AG04449 (cell line): ENCODE data around the gene ACSL1.

Experiments
- CTCF ChIA-PET: fragments of 350-600 bp; formaldehyde crosslinking; extraction: SDS; loops from one replicate; lab custom pipeline; 2021; ENCODE audit warnings: antibody characterized with exemption; lab: Yijun Ruan, JAX
- POLR2A ChIA-PET: fragments of 400-600, 350-600 bp; formaldehyde crosslinking; extraction: SDS; loops from one replicate; lab custom pipeline; 2020; ENCODE audit warnings: antibody characterized with exemption, inconsistent platforms; lab: Yijun Ruan, JAX
- DNase-seq: peaks from one replicate; pipeline ENCODE4 v3.0.0-alpha.2; 2010; ENCODE audit warnings: low read depth, low spot score
- H3K4me3 ChIP-seq: 2 replicates; pipeline ENCODE4 v1.5.1; 2011; ENCODE audit warnings: low read depth, mild to moderate bottlenecking, control low read depth, low read length
- CTCF ChIP-seq: IDR thresholded peaks from one replicate; pipeline ENCODE4 v1.5.1; 2011; ENCODE audit warnings: mild to moderate bottlenecking, moderate library complexity, low read length, control low read depth, inconsistent platforms; ENCODE audit not compliant: insufficient read depth; ENCODE audit errors: missing control alignments

Gene ACSL1

GRCh38 chr4:184793735-184794355, 31.9 kb downstream of the ACSL1 start:
- no peak overlapping the region for H3K4me3 ChIP-seq
- no peak for TF ChIP-seq CTCF
- ChIA-PET CTCF (interaction anchor here (1.2 to 1.8 kb wide), 2 partner anchors 21 to 48 kb away, joined by 4 to 5 read pairs; no protein-coding TSS in a partner anchor), POLR2A (interaction anchor here (1.0 kb wide), 1 partner anchor 60 kb away, joined by 3 read pairs; the partner anchor contains the start of gene CENPU)
- DNase-seq = no peak

- DNase-seq = peak; percentile 84
- TF ChIP-seq CTCF = no peak
- H3K4me3 ChIP-seq = no peak overlapping the region
- CTCF ChIA-PET = interaction anchor here (1.2 to 1.8 kb wide), 2 partner anchors 22 to 47 kb away, joined by 4 to 5 read pairs; no protein-coding TSS in a partner anchor
- POLR2A ChIA-PET = interaction anchor here (0.6 to 1.0 kb wide), 3 partner anchors 20 to 59 kb away, joined by 3 read pairs; partner anchors contain the start of gene CENPU
These were observed 32.7 kb downstream of the ACSL1 start for GRCh38 chr4:184792950-184793555.

GRCh38 chr4:184792334-184792733, 33.4 kb downstream of the ACSL1 start:
- no peak for DNase-seq
- POLR2A ChIA-PET = interaction anchor here (0.6 to 0.7 kb wide), 2 partner anchors 21 to 53 kb away, joined by 3 read pairs; no protein-coding TSS in a partner anchor

GRCh38 chr4:184790826-184791225, 34.9 kb downstream of the ACSL1 start:
- ChIA-PET POLR2A (no interaction called here), CTCF (no interaction called here)
- no peak overlapping the region for H3K4me3 ChIP-seq
- DNase-seq = no peak
- TF ChIP-seq CTCF = no peak

More at GRCh38 chr4:184792334-184792733, 33.4 kb downstream of the ACSL1 start:
- CTCF ChIA-PET = interaction anchor here (1.1 kb wide), 2 partner anchors 13 to 47 kb away, joined by 3 to 4 read pairs; no protein-coding TSS in a partner anchor
- TF ChIP-seq CTCF = no peak
- no peak overlapping the region for H3K4me3 ChIP-seq

GRCh38 chr4:184787766-184788503, 37.8 kb downstream of the ACSL1 start:
- CTCF ChIA-PET = no interaction called here
- no peak for TF ChIP-seq CTCF
- DNase-seq = no peak
- POLR2A ChIA-PET = no interaction called here
- H3K4me3 ChIP-seq = no peak overlapping the region
